ENCODE measurements around the gene PGM3. TPM values are rescaled to one million over a fixed set of nuclear protein-coding genes. Genes with fewer than 3 reads are reported as not detected.

PGM3 gene
- total and polyA plus RNA-seq, 7 donors: 6.5 to 18.0 (median 12.7) TPM

DNA sequence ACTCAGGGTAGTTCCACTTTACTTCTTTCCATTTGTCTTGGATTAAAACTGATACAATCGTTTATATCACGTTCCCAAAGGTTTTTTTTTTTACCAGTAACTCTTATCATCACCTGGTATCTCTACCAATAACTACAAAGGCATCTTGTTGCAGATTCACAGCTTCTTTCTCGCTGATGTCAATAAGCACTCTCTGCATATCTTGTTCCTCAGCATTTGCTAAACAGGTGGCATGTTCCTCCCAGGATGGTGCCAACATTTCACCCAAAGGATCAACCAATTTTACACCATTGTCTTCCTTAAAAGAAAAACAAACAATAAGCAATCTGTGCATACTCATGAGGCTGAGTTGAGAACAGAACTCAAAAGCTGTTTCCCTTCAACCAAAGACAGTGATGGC is 4.6 kb downstream of the PGM3 start:
- 56 to 61% (median 61%) methylated on average over 3 of the region's 3 CpGs for WGBS, 3 donors
- TF ChIP-seq, protein P1, sequence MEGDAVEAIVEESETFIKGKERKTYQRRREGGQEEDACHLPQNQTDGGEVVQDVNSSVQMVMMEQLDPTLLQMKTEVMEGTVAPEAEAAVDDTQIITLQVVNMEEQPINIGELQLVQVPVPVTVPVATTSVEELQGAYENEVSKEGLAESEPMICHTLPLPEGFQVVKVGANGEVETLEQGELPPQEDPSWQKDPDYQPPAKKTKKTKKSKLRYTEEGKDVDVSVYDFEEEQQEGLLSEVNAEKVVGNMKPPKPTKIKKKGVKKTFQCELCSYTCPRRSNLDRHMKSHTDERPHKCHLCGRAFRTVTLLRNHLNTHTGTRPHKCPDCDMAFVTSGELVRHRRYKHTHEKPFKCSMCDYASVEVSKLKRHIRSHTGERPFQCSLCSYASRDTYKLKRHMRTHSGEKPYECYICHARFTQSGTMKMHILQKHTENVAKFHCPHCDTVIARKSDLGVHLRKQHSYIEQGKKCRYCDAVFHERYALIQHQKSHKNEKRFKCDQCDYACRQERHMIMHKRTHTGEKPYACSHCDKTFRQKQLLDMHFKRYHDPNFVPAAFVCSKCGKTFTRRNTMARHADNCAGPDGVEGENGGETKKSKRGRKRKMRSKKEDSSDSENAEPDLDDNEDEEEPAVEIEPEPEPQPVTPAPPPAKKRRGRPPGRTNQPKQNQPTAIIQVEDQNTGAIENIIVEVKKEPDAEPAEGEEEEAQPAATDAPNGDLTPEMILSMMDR (IDR thresholded peaks at IDR 0.05): no peak
- Histone ChIP-seq H3K27me3 (ENCODE audit: insufficient read depth in 3 of 3, low read length in 2 of 3) (no peaks in the 10 kb centered on the region), H3K27ac (no peak overlapping the region), H3K4me1 (peaks cover 7% of the 10 kb centered on the region), H3K9me3 (no peaks in the 10 kb centered on the region), H3K4me3 (no peak overlapping the region), H3K36me3 (ENCODE audit: insufficient read depth in 1 of 2, low read depth in 1 of 2) (peaks cover 15 to 46% of the 10 kb centered on the region in 2 donors)
- ATAC-seq (no peak), DNase-seq (no peak)
- intact Hi-C loops (cut with DNase I): no loop called here

DNA sequence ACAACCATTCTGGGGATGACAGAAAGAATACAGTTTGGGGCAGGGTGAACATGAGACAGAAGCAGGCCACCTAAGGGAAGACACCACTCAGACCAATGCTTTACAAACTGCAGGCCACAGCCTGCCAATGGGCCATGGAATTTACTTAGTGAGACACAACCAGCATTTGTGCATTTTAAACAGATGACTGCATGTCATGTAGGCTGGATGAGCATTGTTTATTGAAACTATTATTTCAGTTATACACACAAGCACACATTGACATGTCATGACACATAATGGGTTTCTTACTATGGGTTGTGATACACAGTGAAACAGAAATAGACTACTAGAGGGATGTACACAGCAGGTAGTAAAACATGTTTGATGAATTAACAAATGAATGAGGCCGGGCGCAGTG is 8.0 kb downstream of the PGM3 start:
- ATAC-seq (no peak), DNase-seq (no peak)
- H3K27me3 ChIP-seq (ENCODE audit: insufficient read depth in 3 of 3, low read length in 2 of 3): no peaks in the 10 kb centered on the region
- TF ChIP-seq, protein P1 (IDR thresholded peaks at IDR 0.05): no peak
- no peaks in the 10 kb centered on the region for H3K9me3 ChIP-seq
- 95 to 98% (median 98%) methylated on average over 2 of the region's 2 CpGs for WGBS, 3 donors
- peaks cover 17 to 71% of the 10 kb centered on the region in 2 donors for H3K36me3 ChIP-seq (ENCODE audit: insufficient read depth in 1 of 2, low read depth in 1 of 2)
- no peak overlapping the region for H3K27ac ChIP-seq
- H3K4me3 ChIP-seq: no peak overlapping the region
- intact Hi-C loops (cut with DNase I): no loop called here
- H3K4me1 ChIP-seq: no peaks in the 10 kb centered on the region

GRCh38 chr6:83183082-83183828 is 9.8 kb downstream of the PGM3 start:
- Histone ChIP-seq H3K4me3 (no peak overlapping the region), H3K27ac (no peak overlapping the region), H3K9me3 (no peaks in the 10 kb centered on the region), H3K27me3 (ENCODE audit: insufficient read depth in 3 of 3, low read length in 2 of 3) (no peaks in the 10 kb centered on the region), H3K4me1 (no peaks in the 10 kb centered on the region), H3K36me3 (ENCODE audit: insufficient read depth in 1 of 2, low read depth in 1 of 2) (peaks cover 15 to 84% of the 10 kb centered on the region in 2 donors)
- TF ChIP-seq, protein P1 (IDR thresholded peaks at IDR 0.05): no peak
- 80 to 85% (median 81%) methylated on average over 9 of the region's 9 CpGs for WGBS, 3 donors
- ATAC-seq (peak in 3 of 4 donors; percentile 49 to 71 (median 57)), DNase-seq (no peak)
- intact Hi-C loops (cut with DNase I): no loop called here

DNA sequence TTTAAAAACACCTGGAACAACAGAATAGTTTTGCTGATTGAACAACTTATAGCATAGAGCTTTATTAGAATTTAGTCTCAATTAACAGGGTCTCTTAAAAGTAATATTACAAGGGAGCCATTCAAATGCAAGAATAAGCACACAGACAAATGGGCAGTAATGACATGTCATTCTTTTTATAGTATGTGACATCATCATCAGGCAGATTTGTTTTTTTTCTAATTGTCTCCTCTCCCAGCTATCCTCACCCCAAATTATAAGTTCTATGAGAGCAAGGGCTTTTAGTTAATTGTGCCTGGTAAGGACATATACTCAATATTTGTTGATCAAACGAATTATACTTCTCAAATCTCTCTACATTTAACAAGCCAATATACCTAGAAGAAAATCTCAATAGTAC is 11.0 kb downstream of the PGM3 start:
- intact Hi-C loops (cut with DNase I): no loop called here
- H3K9me3 ChIP-seq: no peaks in the 10 kb centered on the region
- no peak for DNase-seq
- H3K4me3 ChIP-seq: no peak overlapping the region
- peak in 1 of 4 donors; percentile 50 for ATAC-seq
- H3K27ac ChIP-seq: no peak overlapping the region
- H3K36me3 ChIP-seq (ENCODE audit: insufficient read depth in 1 of 2, low read depth in 1 of 2): peaks cover 15 to 90% of the 10 kb centered on the region in 2 donors
- H3K27me3 ChIP-seq (ENCODE audit: insufficient read depth in 3 of 3, low read length in 2 of 3): no peaks in the 10 kb centered on the region
- no peaks in the 10 kb centered on the region for H3K4me1 ChIP-seq
- TF ChIP-seq, protein P1 (IDR thresholded peaks at IDR 0.05): no peak
- 87 to 100% (median 93%) methylated on average over 1 of the region's 1 CpG for WGBS, 3 donors

Measured in psoas muscle (tissue), 8 donors.